Sigmoid colon (tissue), 7 donors: ENCODE measurements around the gene NCF4. TPM values are rescaled to one million over a fixed set of nuclear protein-coding genes. Genes with fewer than 3 reads are reported as not detected.

Experiments
- DNase-seq: peaks from one replicate; pipeline ENCODE4 v3.0.0-alpha.2; 2019
- H3K27ac ChIP-seq, 4 donors: fragments of 200-600 bp; sonication (generic); one replicate each; pipeline ENCODE4 v1.5.1; 2016 to 2019; ENCODE audit warnings: mild to moderate bottlenecking in 1 of 4
- H3K27me3 ChIP-seq, 3 donors: fragments of 200-600 bp; sonication (generic); one replicate each; pipeline ENCODE4 v1.5.1; 2019; ENCODE audit warnings: mild to moderate bottlenecking in 1 of 3
- H3K36me3 ChIP-seq, 4 donors: fragments of 200-600 bp; sonication (generic); one replicate each; pipeline ENCODE4 v1.5.1; 2016 to 2019
- H3K4me1 ChIP-seq, 4 donors: fragments of 200-600 bp; sonication (generic); one replicate each; pipeline ENCODE4 v1.5.1; 2017 to 2019
- H3K4me3 ChIP-seq, 4 donors: fragments of 200-600 bp; sonication (generic); one replicate each; pipeline ENCODE4 v1.5.1; 2017 to 2019; ENCODE audit warnings: mild to moderate bottlenecking in 2 of 4, moderate library complexity in 1 of 4
- H3K9me3 ChIP-seq, 4 donors: fragments of 200-600 bp in 3 of 4; sonication (generic) in 3 of 4; one replicate each; pipeline versions ENCODE4 v1.5.1 to v1.6.1; 2013 to 2019
- EP300 ChIP-seq, 4 donors: sonication (generic); formaldehyde crosslinking; IDR thresholded peaks; one replicate each; pipeline ENCODE4 v1.6.1; 2017; ENCODE audit warnings: antibody characterized with exemption in 4 of 4
- POLR2A ChIP-seq, 2 donors: fragments of 450-650 bp; IDR thresholded peaks; one replicate each; pipeline ENCODE4 v1.6.1; 2016; ENCODE audit warnings: antibody characterized with exemption in 2 of 2, mild to moderate bottlenecking in 2 of 2, moderate library complexity in 2 of 2
- POLR2AphosphoS5 ChIP-seq, 4 donors: sonication (generic); formaldehyde crosslinking; IDR thresholded peaks; one replicate each; pipeline ENCODE4 v1.6.1; 2017; ENCODE audit warnings: antibody characterized with exemption in 4 of 4
- WGBS, 2 donors: extraction: QIAGEN DNeasy Blood & Tissue Kit; methylation state at CpG; one replicate each; pipeline ENCODE4 v1.1.7; 2013; 5-methylcytosine and 5-hydroxymethylcytosine counted together
- intact Hi-C: fragments of 100-400 bp; cut with DNase I; formaldehyde crosslinking; loops from one replicate; pipeline ENCODE4 v1.15.1; 2023
- polyA plus RNA-seq, 3 donors: library from polyadenylated mRNA; stranded (reverse); fragments of 200-250 nt; gene quantifications; one replicate each; pipeline ENCODE4 v1.2.3, GENCODE V29; 2013
- total RNA-seq, 4 donors: library from RNA; depleted of rRNA; stranded (reverse); fragments of >200 nt; gene quantifications; one replicate each; pipeline ENCODE4 v1.1.0, GENCODE V29; 2016
- TF ChIP-seq, protein P1 (sequence below), 4 experiments: fragments of 450-650 bp in 3 of 4; fragments of 200-600 bp in 1 of 4; IDR thresholded peaks; one replicate each; pipeline ENCODE4 v1.5.1; 2016 to 2019; ENCODE audit warnings: antibody characterized with exemption in 4 of 4, mild to moderate bottlenecking in 3 of 4, moderate library complexity in 2 of 4
- donor health status: healthy with polysubstance abuse.
- donor health status: Bipolar disorder and iron deficiency.
- donor health status: healthy.

Gene NCF4
- total and polyA plus RNA-seq, 7 donors, result 13.5 to 35.8 (median 19.3) TPM

DNA sequence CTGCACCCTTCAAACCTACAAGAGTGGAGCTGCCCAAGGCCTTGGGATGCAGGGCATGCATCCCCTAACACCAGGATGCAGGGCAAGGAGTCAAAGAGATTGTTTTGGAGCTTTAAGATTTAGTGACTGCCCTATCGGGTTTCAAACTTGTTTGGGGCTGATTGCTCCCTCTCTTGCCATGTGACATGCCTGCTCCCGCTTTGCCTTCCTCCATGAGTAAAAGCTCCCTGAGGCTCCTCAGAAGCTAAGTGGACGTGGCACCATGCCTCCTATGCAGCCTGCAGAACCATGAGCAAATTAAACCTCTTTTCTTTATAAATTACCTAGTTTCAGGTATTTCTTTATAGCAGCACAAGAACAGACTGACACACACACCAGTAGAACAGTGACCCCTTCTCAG, 36.8 kb downstream of the NCF4 start:
- Histone ChIP-seq H3K4me3 (no peak overlapping the region), H3K27me3 (no peaks in the 10 kb centered on the region), H3K36me3 (no peaks in the 10 kb centered on the region), H3K27ac (no peak overlapping the region), H3K9me3 (peaks cover 0 to 3% (median 0%) of the 10 kb centered on the region in 4 donors), H3K4me1 (no peaks in the 10 kb centered on the region)
- intact Hi-C loops, result no loop called here
- no peak for DNase-seq
- 49 to 77% methylated on average over 3 of the region's 3 CpGs for WGBS, 2 donors
- TF ChIP-seq POLR2A (IDR thresholded peaks at IDR 0.05) (no peak), EP300 (IDR thresholded peaks at IDR 0.05) (no peak), POLR2AphosphoS5 (IDR thresholded peaks at IDR 0.05) (no peak)
- TF ChIP-seq, protein P1, sequence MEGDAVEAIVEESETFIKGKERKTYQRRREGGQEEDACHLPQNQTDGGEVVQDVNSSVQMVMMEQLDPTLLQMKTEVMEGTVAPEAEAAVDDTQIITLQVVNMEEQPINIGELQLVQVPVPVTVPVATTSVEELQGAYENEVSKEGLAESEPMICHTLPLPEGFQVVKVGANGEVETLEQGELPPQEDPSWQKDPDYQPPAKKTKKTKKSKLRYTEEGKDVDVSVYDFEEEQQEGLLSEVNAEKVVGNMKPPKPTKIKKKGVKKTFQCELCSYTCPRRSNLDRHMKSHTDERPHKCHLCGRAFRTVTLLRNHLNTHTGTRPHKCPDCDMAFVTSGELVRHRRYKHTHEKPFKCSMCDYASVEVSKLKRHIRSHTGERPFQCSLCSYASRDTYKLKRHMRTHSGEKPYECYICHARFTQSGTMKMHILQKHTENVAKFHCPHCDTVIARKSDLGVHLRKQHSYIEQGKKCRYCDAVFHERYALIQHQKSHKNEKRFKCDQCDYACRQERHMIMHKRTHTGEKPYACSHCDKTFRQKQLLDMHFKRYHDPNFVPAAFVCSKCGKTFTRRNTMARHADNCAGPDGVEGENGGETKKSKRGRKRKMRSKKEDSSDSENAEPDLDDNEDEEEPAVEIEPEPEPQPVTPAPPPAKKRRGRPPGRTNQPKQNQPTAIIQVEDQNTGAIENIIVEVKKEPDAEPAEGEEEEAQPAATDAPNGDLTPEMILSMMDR (IDR thresholded peaks at IDR 0.05), result no peak

DNA sequence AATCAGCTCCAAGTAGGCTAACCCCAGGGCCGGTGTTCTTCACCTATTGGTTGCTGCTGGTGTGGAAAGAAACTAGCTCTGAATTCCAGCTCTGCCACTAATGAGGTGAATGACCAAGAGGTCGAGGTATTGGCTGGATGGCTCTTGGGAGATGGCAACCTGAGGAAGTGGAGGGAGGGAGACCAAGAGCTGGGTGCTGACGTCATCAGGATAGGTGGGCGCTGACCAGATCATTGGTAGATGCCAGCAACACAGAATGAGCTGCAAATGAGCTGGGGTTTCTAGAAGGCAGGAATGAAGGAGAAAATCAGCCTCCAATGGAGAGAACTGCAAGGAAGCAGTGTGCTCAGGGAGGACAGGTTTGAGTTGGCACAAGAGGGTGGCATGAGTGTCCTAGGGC, 37.9 kb downstream of the NCF4 start:
- Histone ChIP-seq H3K4me3 (no peak overlapping the region), H3K27ac (no peak overlapping the region), H3K9me3 (peaks cover 0 to 3% (median 0%) of the 10 kb centered on the region in 4 donors), H3K36me3 (no peaks in the 10 kb centered on the region), H3K27me3 (no peaks in the 10 kb centered on the region), H3K4me1 (no peaks in the 10 kb centered on the region)
- no peak for DNase-seq
- 74 to 79% methylated on average over 4 of the region's 4 CpGs for WGBS, 2 donors
- TF ChIP-seq, protein P1 (IDR thresholded peaks at IDR 0.05), result no peak
- TF ChIP-seq EP300 (IDR thresholded peaks at IDR 0.05) (no peak), POLR2A (IDR thresholded peaks at IDR 0.05) (no peak), POLR2AphosphoS5 (IDR thresholded peaks at IDR 0.05) (no peak)
- intact Hi-C loops, result no loop called here

DNA sequence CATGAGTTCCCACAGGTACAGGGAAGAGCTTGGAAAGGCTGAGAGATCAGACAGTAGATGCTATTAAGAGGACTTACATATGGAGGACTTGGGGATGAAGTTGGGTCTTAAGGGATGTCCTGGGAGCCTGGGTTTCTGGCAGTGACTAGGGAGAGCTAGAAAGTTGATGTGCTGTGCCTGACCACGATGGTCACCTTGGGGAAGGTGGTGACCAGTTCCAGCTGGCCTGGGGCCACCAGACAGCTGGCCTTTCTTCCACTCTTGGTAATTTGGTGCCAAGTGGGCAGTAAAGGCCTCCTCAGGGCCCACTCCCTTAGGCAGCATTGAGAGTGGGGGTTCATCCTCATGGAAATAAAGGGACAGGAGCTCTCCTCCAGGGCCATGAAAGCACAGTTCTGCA, 38.7 kb downstream of the NCF4 start:
- DNase-seq, result no peak
- WGBS, 2 donors, result 65 to 84% methylated on average over 1 of the region's 1 CpG
- H3K27ac ChIP-seq, result no peak overlapping the region
- intact Hi-C loops, result no loop called here
- TF ChIP-seq EP300 (IDR thresholded peaks at IDR 0.05) (no peak), POLR2A (IDR thresholded peaks at IDR 0.05) (no peak)
- no peaks in the 10 kb centered on the region for H3K27me3 ChIP-seq
- H3K4me1 ChIP-seq, result no peaks in the 10 kb centered on the region
- H3K4me3 ChIP-seq, result no peak overlapping the region
- no peaks in the 10 kb centered on the region for H3K36me3 ChIP-seq
- H3K9me3 ChIP-seq, result peaks cover 0 to 3% (median 0%) of the 10 kb centered on the region in 4 donors

GRCh38 chr22:36900225-36900624, 39.4 kb downstream of the NCF4 start:
- H3K9me3 ChIP-seq, result peaks cover 0 to 3% (median 0%) of the 10 kb centered on the region in 4 donors

GRCh38 chr22:36900880-36901279, 40.1 kb downstream of the NCF4 start:
- intact Hi-C loops, result no loop called here
- Histone ChIP-seq H3K27ac (no peak overlapping the region), H3K4me3 (no peak overlapping the region), H3K4me1 (no peaks in the 10 kb centered on the region), H3K9me3 (peaks cover 0 to 3% (median 0%) of the 10 kb centered on the region in 4 donors), H3K27me3 (no peaks in the 10 kb centered on the region), H3K36me3 (no peaks in the 10 kb centered on the region)
- 61% methylated on average over 4 of the region's 4 CpGs for WGBS, 2 donors
- TF ChIP-seq POLR2AphosphoS5 (IDR thresholded peaks at IDR 0.05) (no peak), EP300 (IDR thresholded peaks at IDR 0.05) (no peak), POLR2A (IDR thresholded peaks at IDR 0.05) (no peak)
- TF ChIP-seq, protein P1 (IDR thresholded peaks at IDR 0.05), result no peak
- no peak for DNase-seq

More at GRCh38 chr22:36900225-36900624, 39.4 kb downstream of the NCF4 start:
- H3K27ac ChIP-seq, result no peak overlapping the region
- intact Hi-C loops, result no loop called here
- TF ChIP-seq POLR2AphosphoS5 (IDR thresholded peaks at IDR 0.05), result no peak
- TF ChIP-seq, protein P1 (IDR thresholded peaks at IDR 0.05), result no peak
- TF ChIP-seq POLR2A (IDR thresholded peaks at IDR 0.05), result no peak
- WGBS, 2 donors, result 59 to 67% methylated on average over 2 of the region's 2 CpGs
- no peaks in the 10 kb centered on the region for H3K4me1 ChIP-seq
- H3K36me3 ChIP-seq, result no peaks in the 10 kb centered on the region
- no peak overlapping the region for H3K4me3 ChIP-seq
- no peak for DNase-seq
- no peaks in the 10 kb centered on the region for H3K27me3 ChIP-seq
